Fibroblast of pulmonary artery (primary cell): ENCODE data around the gene DOK3.

Experiments used
- DNase-seq: peaks from one replicate; pipeline ENCODE4 v3.0.0-alpha.2; 2010; ENCODE audit warnings: low read depth
- H3K4me3 ChIP-seq: replicated peaks from 2 replicates; pipeline ENCODE4 v1.5.1; 2011; ENCODE audit warnings: low read depth, mild to moderate bottlenecking, control low read depth, low read length, moderate library complexity
- TF ChIP-seq, protein P1 (sequence below): IDR thresholded peaks from 2 replicates; pipeline ENCODE4 v1.5.1; 2011; ENCODE audit warnings: mild to moderate bottlenecking, control low read depth, low read length, inconsistent platforms; ENCODE audit errors: missing control alignments

The DOK3 gene

DNA sequence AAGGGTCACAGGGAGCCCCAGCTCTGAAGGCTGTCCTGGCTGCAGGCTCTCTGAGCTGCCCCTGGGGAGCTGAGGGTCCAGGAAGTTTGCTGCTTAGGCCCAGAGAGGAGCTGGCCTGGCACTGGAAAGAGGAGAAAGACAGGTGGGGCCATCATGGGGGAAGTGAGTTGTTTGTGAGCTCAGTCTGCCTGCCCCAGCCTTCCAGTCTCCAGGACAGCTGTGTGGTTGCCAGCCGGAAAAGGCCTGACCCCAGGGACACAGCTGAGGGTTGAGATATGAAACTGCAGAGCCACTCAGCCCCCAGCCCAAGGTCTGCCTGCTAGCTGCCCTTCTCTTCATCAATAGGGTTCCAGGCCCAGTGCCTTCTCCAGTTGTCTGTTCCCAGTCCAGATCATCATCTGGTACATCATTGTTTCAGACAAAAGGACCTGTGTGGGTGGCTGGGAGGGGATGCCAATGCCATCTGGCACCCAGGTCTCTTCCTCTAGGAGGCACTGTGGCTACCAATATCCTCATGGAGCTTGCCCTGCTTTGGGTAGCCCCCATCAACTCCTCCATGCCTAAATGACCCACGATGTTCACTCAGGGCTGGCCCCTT, 11.4 kb upstream of the DOK3 start:
- TF ChIP-seq, protein P1, sequence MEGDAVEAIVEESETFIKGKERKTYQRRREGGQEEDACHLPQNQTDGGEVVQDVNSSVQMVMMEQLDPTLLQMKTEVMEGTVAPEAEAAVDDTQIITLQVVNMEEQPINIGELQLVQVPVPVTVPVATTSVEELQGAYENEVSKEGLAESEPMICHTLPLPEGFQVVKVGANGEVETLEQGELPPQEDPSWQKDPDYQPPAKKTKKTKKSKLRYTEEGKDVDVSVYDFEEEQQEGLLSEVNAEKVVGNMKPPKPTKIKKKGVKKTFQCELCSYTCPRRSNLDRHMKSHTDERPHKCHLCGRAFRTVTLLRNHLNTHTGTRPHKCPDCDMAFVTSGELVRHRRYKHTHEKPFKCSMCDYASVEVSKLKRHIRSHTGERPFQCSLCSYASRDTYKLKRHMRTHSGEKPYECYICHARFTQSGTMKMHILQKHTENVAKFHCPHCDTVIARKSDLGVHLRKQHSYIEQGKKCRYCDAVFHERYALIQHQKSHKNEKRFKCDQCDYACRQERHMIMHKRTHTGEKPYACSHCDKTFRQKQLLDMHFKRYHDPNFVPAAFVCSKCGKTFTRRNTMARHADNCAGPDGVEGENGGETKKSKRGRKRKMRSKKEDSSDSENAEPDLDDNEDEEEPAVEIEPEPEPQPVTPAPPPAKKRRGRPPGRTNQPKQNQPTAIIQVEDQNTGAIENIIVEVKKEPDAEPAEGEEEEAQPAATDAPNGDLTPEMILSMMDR: peak; percentile 8
- no peak for DNase-seq
- no peak overlapping the region for H3K4me3 ChIP-seq

DNA sequence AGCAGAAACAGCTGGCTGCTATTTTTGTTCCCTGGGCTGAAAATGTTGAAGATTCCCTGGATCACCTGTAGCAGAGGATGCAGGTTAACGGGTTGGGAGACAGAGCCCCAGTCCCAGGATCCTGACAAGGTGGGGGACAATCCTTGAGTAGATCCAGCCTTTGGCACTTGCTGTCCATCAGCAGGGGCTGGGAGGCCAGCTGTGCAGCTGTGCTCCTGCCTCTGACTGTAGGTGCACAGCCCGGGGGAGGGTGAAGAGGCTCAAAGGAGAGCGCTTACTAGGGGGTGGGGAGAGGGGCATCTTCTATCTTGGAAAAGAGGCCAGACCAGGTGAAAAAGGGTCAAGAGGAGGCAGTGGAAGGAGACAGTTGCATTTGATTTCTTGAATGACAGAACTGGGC, 10.6 kb upstream of the DOK3 start:
- H3K4me3 ChIP-seq: no peak overlapping the region
- DNase-seq: no peak
- TF ChIP-seq, protein P1: no peak

DNA sequence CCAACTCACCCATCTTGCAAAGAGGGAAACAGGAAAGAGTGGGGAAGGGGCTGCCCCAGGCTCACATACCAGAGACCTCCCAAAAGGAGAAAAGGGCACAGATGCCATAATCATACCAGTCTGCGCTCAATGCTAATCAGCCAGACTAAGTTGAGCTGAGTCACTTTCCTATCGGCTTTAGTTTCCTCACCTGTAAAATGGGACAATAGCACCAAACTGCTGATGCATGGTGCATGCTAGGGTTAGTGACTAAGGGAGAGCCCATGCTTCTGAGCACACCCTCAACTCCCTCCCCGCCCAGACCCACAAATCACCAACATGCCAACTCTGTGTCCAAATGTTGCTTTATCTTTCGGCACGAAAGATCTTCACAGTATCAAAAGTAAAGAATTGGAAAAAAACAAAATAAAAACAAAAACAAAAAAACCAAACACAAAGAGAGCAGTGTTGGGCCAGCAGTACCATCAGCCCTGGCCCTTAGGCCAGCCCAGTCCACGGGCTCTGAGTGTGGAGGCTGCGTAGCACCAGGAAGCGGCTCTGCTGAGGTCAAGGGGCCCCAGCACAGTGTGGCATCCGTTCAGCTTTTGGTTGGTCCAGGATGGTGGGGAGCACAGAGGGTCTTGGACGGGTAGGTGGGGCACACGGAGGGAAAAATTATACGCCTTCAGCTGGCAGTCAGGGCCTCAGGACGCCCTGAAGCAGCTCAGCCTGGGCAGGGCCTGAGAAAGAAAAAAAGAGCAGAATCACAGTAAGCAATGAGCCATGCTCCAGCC, 10.0 kb upstream of the DOK3 start:
- TF ChIP-seq, protein P1: no peak
- DNase-seq: no peak
- H3K4me3 ChIP-seq: no peak overlapping the region

DNA sequence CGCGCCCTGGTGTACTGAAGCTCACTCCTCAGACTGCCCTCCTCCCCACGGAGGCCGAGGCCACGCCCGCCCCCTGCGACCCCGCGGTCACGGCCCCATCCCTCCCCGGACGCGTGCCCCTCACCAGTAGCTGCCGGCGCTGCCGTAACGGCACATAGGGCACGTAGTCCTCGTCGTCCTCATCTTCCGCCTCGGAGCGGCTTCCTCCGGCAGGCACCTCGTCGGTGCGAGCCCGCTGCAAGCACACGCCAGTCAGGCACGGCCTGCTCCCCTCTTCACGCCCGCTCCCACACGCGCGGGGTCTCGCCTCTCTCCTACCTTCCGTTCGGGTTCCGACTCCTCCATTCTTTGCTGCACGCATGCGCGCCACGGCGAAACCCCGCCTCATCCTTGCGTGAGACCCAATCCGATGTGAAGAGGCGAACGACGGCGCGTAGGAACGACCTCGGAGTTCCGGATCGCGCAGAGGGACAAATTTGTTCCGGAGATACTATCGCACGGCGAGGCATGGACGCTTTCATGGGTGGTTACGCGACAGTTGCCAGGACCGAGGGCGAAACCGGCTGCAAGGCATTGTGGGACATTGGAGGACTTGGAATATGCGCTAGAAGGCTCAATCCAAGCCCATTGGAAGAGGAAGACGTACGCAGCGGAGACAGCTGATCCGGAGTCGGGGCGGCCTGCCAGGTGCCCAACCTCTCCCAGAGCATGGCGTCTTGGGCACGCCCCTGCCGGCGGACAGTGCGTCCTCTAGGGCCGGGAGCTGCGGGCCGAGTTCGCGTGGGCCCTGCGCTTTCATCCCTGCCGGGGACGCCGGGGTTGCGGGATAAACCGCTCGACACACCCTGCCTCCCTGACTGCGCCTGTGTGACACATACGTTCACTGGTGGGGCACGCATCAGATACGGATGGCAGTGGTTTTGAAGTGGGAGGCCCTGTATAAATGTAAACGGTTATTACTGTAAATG, 7.3 kb upstream of the DOK3 start, which contains the start of gene DDX41:
Gene DDX41, minus strand, starts transcription at position 361 of the 968 bp plus-strand sequence. Its CDS starts 16 bp downstream, at position 345.
- peak within 1 kb of the TSS; percentile 97 for H3K4me3 ChIP-seq
- peak; percentile 99 for DNase-seq
- TF ChIP-seq, protein P1: no peak

GRCh38 chr5:177515580-177515979, 6.0 kb upstream of the DOK3 start:
- DNase-seq: no peak
- TF ChIP-seq, protein P1: no peak
- peak overlapping the region; percentile 97 for H3K4me3 ChIP-seq

GRCh38 chr5:177514541-177514940, 4.9 kb upstream of the DOK3 start:
- H3K4me3 ChIP-seq: no peak overlapping the region
- TF ChIP-seq, protein P1: no peak
- DNase-seq: no peak
